HG03039 (cell line): ENCODE measurements around the gene CABP5.
"Not testable (repeated sequence)": the region's sequence is repeated elsewhere in the genome, so short reads cannot be mapped to it uniquely, and the experiment has no call there.

ENCODE experiments used
- ATAC-seq: cut with Tn5 transposase; IDR thresholded peaks from one replicate; pipeline ENCODE4 v1.9.1; 2021; ENCODE audit warnings: mild to moderate bottlenecking, moderate library complexity; ENCODE audit not compliant: unreplicated experiment

The CABP5 gene

DNA sequence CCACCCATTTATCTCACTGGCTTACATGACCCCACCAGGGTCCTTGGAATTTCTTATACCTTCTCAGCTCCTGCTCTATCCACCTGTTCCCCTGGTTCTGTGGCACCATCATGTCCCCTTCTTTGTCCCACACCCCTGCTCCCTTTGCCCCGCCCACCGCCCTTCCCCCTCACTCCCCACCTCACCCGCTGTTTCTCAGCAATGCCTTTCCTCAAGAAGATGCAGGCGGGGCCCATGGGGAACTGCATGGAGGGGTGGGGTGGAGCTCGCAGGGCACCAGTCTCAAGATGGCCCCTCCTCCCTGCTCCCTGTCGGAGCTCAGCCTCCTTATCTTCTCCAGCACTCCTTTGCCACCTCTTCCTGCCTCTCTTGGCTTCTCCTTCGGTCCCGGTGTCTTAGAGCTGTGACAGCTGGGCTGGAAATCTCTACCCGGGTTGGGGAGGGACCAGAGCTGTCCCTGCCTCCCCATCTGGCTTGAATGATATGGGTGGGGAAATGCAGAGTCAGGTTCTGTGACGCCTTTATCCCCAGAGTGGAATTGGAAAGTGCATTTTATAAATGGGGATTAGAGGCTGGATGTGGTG is at the start of gene CABP5:
CABP5 (minus strand) TSS at position 405 of the 584 bp plus-strand sequence; CDS start at position 248, 157 bp downstream.
- ATAC-seq, result no peak

DNA sequence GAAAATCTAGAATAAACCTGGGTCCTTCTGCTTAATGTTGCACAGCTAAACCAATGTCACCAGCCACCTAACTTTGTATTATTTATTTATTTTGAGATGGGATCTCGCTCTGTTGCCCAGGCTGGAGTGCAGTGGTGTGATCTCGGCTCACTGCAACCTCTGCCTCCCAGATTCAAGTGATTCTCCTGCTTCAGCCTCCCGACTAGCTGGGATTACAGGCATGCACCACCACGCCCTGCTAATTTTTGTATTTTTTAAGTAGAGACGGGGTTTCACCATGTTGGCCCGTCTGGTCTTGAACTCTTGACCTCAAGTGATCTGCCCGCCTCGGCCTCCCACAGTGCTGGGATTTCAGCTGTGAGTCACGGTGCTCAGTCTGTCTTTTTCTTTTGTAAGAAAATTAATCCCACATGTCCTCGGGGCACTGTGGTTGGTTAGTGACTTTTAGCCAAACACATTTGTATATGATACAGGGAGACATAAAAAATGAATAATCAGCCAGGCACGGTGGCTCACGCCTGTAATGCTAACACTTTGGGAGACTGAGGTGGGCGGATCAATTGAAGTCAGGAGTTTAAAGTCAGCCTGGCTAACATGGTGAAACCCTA is 47.3 kb upstream of the CABP5 start:
- ATAC-seq, result not testable (repeated sequence)

- ATAC-seq, result no peak
Observed at GRCh38 chr19:48090281-48090802, 46.5 kb upstream of the CABP5 start.

DNA sequence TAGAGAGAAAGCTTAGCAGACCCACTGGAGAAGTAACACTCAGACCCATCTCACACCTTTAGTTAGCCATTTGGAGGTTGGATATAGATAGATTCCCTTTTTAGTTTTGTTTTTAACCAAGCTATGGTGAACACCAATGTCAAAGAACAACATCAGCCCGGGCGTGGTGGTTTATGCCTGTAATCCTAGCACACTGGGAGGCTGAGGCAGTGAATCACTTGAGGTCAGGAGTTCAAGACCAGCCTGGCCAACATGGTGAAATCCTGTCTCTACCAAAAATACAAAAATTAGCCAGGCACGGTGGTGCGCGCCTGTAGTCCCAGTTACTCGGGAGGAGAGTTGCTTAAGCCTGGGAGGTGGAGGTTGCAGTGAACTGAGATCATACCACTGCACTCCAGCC is 45.1 kb upstream of the CABP5 start:
- not testable (repeated sequence) for ATAC-seq

GRCh38 chr19:48085904-48086864 is 42.3 kb upstream of the CABP5 start:
- no peak for ATAC-seq

- no peak for ATAC-seq
Observed at GRCh38 chr19:48085076-48085475, 41.2 kb upstream of the CABP5 start.

GRCh38 chr19:48081106-48081505 is 37.2 kb upstream of the CABP5 start:
- no peak for ATAC-seq

- not testable (repeated sequence) for ATAC-seq
Observed at GRCh38 chr19:48070177-48070769, 26.4 kb upstream of the CABP5 start.

DNA sequence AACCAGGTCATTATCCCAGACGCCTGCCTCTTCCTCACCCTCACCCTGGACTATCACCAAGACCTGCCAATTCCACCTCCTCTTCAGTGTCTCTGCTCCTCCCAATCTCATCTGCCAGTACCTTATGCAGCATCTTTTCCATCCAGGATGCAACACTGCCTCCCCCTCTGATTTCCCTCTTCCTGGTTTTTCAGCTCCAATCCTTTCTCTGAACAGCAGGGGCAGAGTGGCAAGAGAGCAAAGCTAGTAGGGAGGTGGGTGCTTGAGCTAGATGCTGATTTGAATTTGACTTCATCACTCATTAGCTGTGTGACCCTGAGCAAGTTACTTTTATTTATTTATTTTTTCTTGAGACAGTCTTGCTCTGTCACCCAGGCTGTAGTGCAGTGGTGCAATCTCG is 25.6 kb upstream of the CABP5 start:
- no peak for ATAC-seq

GRCh38 chr19:48064509-48064908 is 20.6 kb upstream of the CABP5 start:
- no peak for ATAC-seq

DNA sequence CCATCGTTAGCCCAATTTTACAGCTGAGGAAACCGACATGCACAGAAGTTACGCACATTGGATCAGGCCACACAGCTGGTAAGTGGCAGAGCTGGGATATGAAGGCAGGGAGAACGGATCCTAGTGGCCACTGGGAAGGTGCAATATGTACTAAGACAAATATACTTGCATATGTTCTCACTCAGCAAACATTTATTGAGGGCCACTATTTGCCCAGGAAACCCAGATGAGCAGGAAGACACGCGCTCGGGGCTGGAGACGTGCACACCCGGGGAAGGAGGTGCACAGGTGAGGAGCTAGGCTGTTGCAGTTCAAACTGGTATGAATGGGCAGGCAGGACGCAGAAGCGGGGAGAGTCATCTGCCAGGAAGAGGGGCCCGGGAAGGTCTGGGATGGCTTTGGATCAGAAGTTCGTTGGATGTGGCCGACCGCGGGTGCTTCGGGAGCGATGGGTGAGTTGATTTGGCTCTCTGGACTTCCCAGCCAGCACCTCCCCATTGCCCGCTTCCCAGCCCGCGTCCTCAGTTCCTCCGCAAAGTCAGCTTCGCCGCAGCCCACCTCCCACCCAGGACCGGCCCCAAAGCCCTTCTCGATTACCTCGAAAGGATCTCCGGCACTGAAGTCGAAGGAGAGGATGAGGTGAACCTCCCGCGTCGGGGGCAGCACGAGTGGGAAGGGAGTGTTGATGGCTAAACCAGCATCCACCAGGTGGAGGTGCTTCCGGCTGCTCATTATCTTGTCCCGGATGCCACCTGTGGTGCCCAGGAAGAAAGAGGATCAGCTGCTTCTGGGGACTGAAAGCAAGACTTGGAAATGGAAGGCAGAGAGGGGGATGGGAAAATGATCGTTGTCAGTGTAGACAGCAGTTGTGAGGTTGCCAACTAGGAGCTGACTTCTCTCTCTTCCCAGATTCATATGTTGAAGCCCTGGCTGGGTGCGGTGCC is 17.8 kb upstream of the CABP5 start:
- ATAC-seq, result no peak

- ATAC-seq, result no peak
Observed at GRCh38 chr19:48060381-48060780, 16.5 kb upstream of the CABP5 start.

- no peak for ATAC-seq
Observed at GRCh38 chr19:48059331-48059730, 15.5 kb upstream of the CABP5 start.

GRCh38 chr19:48053856-48054255 is 10.0 kb upstream of the CABP5 start:
- ATAC-seq, result no peak

DNA sequence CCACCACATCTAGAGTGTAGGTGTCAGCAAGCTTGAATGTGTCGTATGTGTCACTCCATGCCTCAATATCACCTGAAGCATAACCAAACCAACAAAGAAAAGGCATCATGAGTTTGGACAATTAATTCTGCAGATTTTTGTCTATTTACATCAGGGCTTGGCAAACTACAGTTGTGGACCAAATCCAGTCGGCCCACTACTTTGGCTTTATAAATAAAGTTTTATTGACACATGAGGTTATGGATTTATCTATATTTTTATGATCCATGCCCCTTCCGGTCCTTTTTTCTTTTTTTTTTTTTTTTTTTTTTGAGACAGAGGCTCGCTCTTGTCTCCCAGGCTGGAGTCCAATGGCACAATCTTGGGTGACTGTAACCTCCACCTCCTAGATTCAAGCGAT is 9.2 kb upstream of the CABP5 start:
- no peak for ATAC-seq

DNA sequence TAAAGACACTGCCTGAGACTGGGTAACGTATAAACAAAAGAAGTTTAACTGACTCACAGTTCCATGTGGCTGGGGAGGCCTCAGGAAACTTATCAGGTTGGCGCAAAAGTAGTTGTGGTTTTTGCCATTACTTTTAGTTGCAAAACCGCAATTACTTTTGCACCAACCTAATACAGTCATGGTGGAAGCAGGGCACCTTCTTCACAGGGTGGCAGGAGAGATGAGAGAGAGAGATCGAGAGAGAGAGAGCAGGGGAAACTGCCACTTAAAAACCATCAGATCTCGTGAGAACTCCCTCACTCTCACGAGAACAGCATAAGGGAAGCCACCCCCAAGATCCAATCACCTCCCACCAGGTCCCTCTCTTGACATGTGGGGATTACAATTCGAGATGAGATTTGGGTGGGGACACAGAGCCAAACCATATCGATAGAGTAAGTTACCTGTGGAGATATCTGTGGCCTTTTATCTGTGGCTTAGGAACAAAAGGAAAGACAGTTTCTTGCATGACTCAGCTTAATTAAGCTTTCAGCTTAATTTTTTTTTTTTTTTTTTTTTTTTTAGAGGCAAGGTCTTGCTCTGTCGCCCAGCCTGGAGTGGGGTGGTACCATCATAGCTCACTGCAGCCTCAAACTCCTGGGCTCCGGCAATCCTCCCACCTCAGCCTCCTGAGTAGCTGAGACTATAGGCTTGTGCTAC is 7.6 kb upstream of the CABP5 start:
- ATAC-seq, result no peak

DNA sequence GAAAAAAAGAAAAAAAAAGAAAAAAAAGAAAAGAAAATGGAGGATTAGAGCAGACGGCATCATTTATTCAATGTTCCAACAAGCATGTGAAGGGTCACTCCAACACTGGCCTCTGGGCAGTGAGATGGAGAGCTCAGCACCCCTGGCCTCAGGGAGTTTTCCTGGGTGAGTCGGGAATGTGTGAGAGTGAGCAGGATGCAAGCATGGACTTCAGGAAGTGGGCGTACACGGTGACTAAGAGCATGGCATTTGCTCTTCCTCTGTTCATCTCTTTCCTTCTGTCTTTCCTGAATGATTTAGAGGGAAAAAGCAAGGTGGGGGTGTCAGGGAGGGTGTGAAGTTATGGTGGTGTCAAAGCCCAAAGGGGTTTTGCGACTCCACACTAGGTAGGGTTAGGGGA is 682 bp upstream of the CABP5 start:
- no peak for ATAC-seq

GRCh38 chr19:48041877-48042580 is 1.9 kb downstream of the CABP5 start:
- ATAC-seq, result no peak

DNA sequence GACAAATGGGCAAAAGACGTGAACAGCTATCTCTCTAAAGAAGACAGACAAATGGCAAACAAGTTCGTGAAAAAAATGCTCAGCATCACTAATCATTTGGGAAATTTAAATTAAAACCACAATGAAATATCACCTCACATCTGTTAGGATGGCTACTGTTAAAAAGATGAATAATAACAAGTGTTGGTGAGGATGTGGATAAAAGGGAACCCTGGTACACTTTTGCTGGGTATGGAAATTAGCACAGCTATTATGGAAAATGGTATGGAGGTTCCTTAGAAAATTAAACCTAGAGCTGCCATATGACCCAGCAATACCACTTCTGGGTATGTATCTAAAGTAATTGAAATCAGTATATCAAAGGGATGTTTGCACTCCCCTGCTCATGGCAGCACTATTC is 7.1 kb downstream of the CABP5 start:
- ATAC-seq, result no peak
